ENCODE measurements around the gene FABP1. TPM values are rescaled to one million over a fixed set of nuclear protein-coding genes. Genes with fewer than 3 reads are reported as not detected.
A peak's percentile ranks its signal among the peaks of the same experiment; 100 is the strongest.

The FABP1 gene
- not detected for total RNA-seq

- H3K4me3 ChIP-seq, result no peak within 1 kb of the TSS
- H3K4me1 ChIP-seq, result no peaks in the 10 kb centered on the region
- WGBS, 2 donors, result 54 to 61% methylated on average over 11 to 12 of the region's 12 CpGs
- no peaks in the 10 kb centered on the region for H3K36me3 ChIP-seq
- TF ChIP-seq POLR2A (IDR thresholded peaks at IDR 0.05), result no peak
- TF ChIP-seq EP300 (IDR thresholded peaks at IDR 0.05), result no peak
- no peak for TF ChIP-seq CTCF (IDR thresholded peaks at IDR 0.05)
- no peaks in the 10 kb centered on the region for H3K27me3 ChIP-seq
- no peak for DNase-seq (ENCODE audit: low spot score in 2 of 2)
- H3K27ac ChIP-seq, result peak within 1 kb of the TSS in 1 of 4 donors; percentile 34
- no peaks in the 10 kb centered on the region for H3K9me3 ChIP-seq
Observed at GRCh38 chr2:88127888-88128653, at the start of gene FABP1. Gene FABP1 (minus strand): TSS chr2:88128062. CDS start chr2:88128017, 45 bp downstream.

GRCh38 chr2:88177556-88177955, 49.7 kb upstream of the FABP1 start:
- H3K4me1 ChIP-seq, result peaks cover 0 to 15% (median 0%) of the 10 kb centered on the region in 4 donors
- peaks cover 0 to 37% (median 0%) of the 10 kb centered on the region in 3 donors for H3K36me3 ChIP-seq
- no peaks in the 10 kb centered on the region for H3K9me3 ChIP-seq

GRCh38 chr2:88176352-88176984, 48.6 kb upstream of the FABP1 start:
- 61 to 63% methylated on average over 3 of the region's 3 CpGs for WGBS, 2 donors
- Histone ChIP-seq H3K36me3 (peaks cover 0 to 26% (median 0%) of the 10 kb centered on the region in 3 donors), H3K4me1 (peaks cover 0 to 20% (median 0%) of the 10 kb centered on the region in 4 donors), H3K9me3 (no peaks in the 10 kb centered on the region), H3K27ac (peak overlapping the region in 2 of 4 donors; percentile 29 to 46), H3K4me3 (no peak overlapping the region), H3K27me3 (no peaks in the 10 kb centered on the region)
- DNase-seq (ENCODE audit: low spot score in 2 of 2), result no peak
- TF ChIP-seq POLR2A (IDR thresholded peaks at IDR 0.05), result no peak
- TF ChIP-seq EP300 (IDR thresholded peaks at IDR 0.05), result no peak
- no peak for TF ChIP-seq CTCF (IDR thresholded peaks at IDR 0.05)

More at GRCh38 chr2:88177556-88177955, 49.7 kb upstream of the FABP1 start:
- DNase-seq (ENCODE audit: low spot score in 2 of 2), result no peak
- TF ChIP-seq POLR2A (IDR thresholded peaks at IDR 0.05) (no peak), EP300 (IDR thresholded peaks at IDR 0.05) (no peak), CTCF (IDR thresholded peaks at IDR 0.05) (no peak)
- WGBS, 2 donors, result 76 to 84% methylated on average over 3 of the region's 3 CpGs
- no peaks in the 10 kb centered on the region for H3K27me3 ChIP-seq
- H3K4me3 ChIP-seq, result no peak overlapping the region
- peak overlapping the region in 2 of 4 donors; percentile 31 to 46 for H3K27ac ChIP-seq

- Histone ChIP-seq H3K27me3 (no peaks in the 10 kb centered on the region), H3K9me3 (no peaks in the 10 kb centered on the region), H3K4me3 (no peak overlapping the region), H3K36me3 (peaks cover 0 to 13% (median 0%) of the 10 kb centered on the region in 3 donors), H3K27ac (peak overlapping the region in 2 of 4 donors; percentile 54 to 92), H3K4me1 (peaks cover 0 to 46% (median 6%) of the 10 kb centered on the region in 4 donors)
- TF ChIP-seq EP300 (IDR thresholded peaks at IDR 0.05) (no peak), POLR2A (IDR thresholded peaks at IDR 0.05) (no peak), CTCF (IDR thresholded peaks at IDR 0.05) (no peak)
- DNase-seq (ENCODE audit: low spot score in 2 of 2), result no peak
- 98% methylated on average over 3 to 6 of the region's 6 CpGs for WGBS, 2 donors
Observed at GRCh38 chr2:88172882-88173281, 45.0 kb upstream of the FABP1 start.

GRCh38 chr2:88171966-88172365, 44.1 kb upstream of the FABP1 start:
- no peak for TF ChIP-seq EP300 (IDR thresholded peaks at IDR 0.05)
- no peak for TF ChIP-seq CTCF (IDR thresholded peaks at IDR 0.05)
- TF ChIP-seq POLR2A (IDR thresholded peaks at IDR 0.05), result no peak
- no peak for DNase-seq (ENCODE audit: low spot score in 2 of 2)
- H3K9me3 ChIP-seq, result no peaks in the 10 kb centered on the region

More at GRCh38 chr2:88171966-88172365, 44.1 kb upstream of the FABP1 start:
- 86 to 100% methylated on average over 1 of the region's 1 CpG for WGBS, 2 donors
- Histone ChIP-seq H3K4me1 (peaks cover 0 to 44% (median 9%) of the 10 kb centered on the region in 4 donors), H3K27ac (peak overlapping the region in 2 of 4 donors; percentile 54 to 92), H3K4me3 (no peak overlapping the region), H3K27me3 (no peaks in the 10 kb centered on the region), H3K36me3 (peaks cover 0 to 13% (median 0%) of the 10 kb centered on the region in 3 donors)
